HCT116 (cell line): ENCODE data around the gene FRMPD3. TPM values are rescaled to one million over a fixed set of nuclear protein-coding genes. Genes with fewer than 3 reads are reported as not detected.

Source experiments
- ATAC-seq: fragments of 200-7000 bp; cut with Tn5 transposase; 2 replicates; pipeline ENCODE4 v1.9.1; 2020; ENCODE audit warnings: mild to moderate bottlenecking, moderate library complexity
- BruUV-seq: library from RNA; stranded (reverse); fragments of 400-500 nt; replicated peaks from 2 replicates; lab custom pipeline; 2021; lab: Mats Ljungman, UMichigan
- CTCF ChIA-PET: fragments of 300-600 bp; sonication (Branson Sonifier 250); formaldehyde crosslinking; loops from one replicate; lab custom pipeline; 2021; ENCODE audit warnings: antibody characterized with exemption; lab: Charles Lee
- POLR2A ChIA-PET: fragments of 300-600, 350-600 bp; sonication (Branson Sonifier 250); formaldehyde crosslinking; loops from one replicate; lab custom pipeline; 2021; ENCODE audit warnings: antibody characterized with exemption; lab: Charles Lee
- RAD21 ChIA-PET, 2 experiments: fragments of 300-600 bp; sonication (Branson Sonifier 250); formaldehyde crosslinking; loops; one replicate each; lab custom pipeline; 2023; ENCODE audit warnings: low total read pairs in 2 of 2; ENCODE audit not compliant: uncharacterized antibody in 2 of 2, unreplicated experiment in 2 of 2, low non-redundant PET in 1 of 2; lab: Charles Lee
- DNase-seq: peaks from one replicate; pipeline ENCODE4 v3.0.0-alpha.2; 2010; ENCODE audit warnings: low read depth, low spot score
- H2AFZ ChIP-seq: fragments of 200-600 bp; shearing (Covaris generic), sonication (generic); 2 replicates; pipeline ENCODE4 v1.6.1; 2017; ENCODE audit warnings: low read depth, mixed run types, mixed read lengths, antibody characterized with exemption, low read length; ENCODE audit not compliant: poor library complexity, severe bottlenecking
- H3K27ac ChIP-seq: 2 replicates; pipeline ENCODE4 v1.5.1; 2012; ENCODE audit warnings: low read depth, low read length
- H3K27me3 ChIP-seq: fragments of 200-600 bp; sonication (generic); 2 replicates; pipeline ENCODE4 v1.6.1; 2016; ENCODE audit warnings: mixed run types, low read length, mixed read lengths; ENCODE audit not compliant: insufficient read depth
- H3K36me3 ChIP-seq, 2 experiments: fragments of 200-500 bp in 1 of 2; fragments of 200-600 bp in 1 of 2; sonication (Bioruptor generic) in 1 of 2; sonication (generic) in 1 of 2; 2 replicates each; pipeline versions ENCODE4 v1.5.1 to v1.6.1; 2014 to 2016; ENCODE audit warnings: low read length in 2 of 2, inconsistent platforms in 1 of 2, mixed read lengths in 1 of 2, mixed run types in 1 of 2; ENCODE audit not compliant: insufficient read depth in 2 of 2, control insufficient read depth in 1 of 2
- H3K4me1 ChIP-seq, 2 experiments: fragments of 200-600 bp in 1 of 2; sonication (generic) in 1 of 2; 2 replicates each; pipeline versions ENCODE4 v1.5.1 to v1.6.1; 2012 to 2017; ENCODE audit warnings: low read length in 2 of 2, inconsistent platforms in 1 of 2, mild to moderate bottlenecking in 1 of 2, mixed read lengths in 1 of 2, mixed run types in 1 of 2, moderate library complexity in 1 of 2; ENCODE audit not compliant: insufficient read depth in 2 of 2, control insufficient read depth in 1 of 2
- H3K4me2 ChIP-seq: fragments of 200-600 bp; sonication (generic); 2 replicates; pipeline ENCODE4 v1.6.1; 2017; ENCODE audit warnings: mixed run types, low read length, mixed read lengths
- H3K4me3 ChIP-seq, 2 experiments: fragments of 200-600 bp in 1 of 2; sonication (generic) in 1 of 2; replicated peaks in 1 of 2; 2 replicates each; pipeline ENCODE4 v1.5.1; 2011 to 2016; ENCODE audit warnings: low read length in 2 of 2, control low read depth in 1 of 2, low read depth in 1 of 2, mild to moderate bottlenecking in 1 of 2, mixed read lengths in 1 of 2, mixed run types in 1 of 2
- H3K79me2 ChIP-seq: fragments of 200-600 bp; sonication (generic); 2 replicates; pipeline ENCODE4 v1.6.1; 2017; ENCODE audit warnings: mild to moderate bottlenecking, mixed run types, low read length, moderate library complexity, mixed read lengths; ENCODE audit not compliant: insufficient read depth
- H3K9ac ChIP-seq: fragments of 200-600 bp; sonication (generic); 2 replicates; pipeline ENCODE4 v1.6.1; 2016; ENCODE audit warnings: low read length, mixed read lengths
- H3K9me2 ChIP-seq: fragments of 200-600 bp; sonication (generic), shearing (Covaris generic); 2 replicates; pipeline ENCODE4 v1.6.1; 2017; ENCODE audit warnings: mixed run types, mild to moderate bottlenecking, moderate library complexity; ENCODE audit not compliant: insufficient read depth
- H3K9me3 ChIP-seq, 2 experiments: fragments of 200-500 bp in 1 of 2; fragments of 200-600 bp in 1 of 2; sonication (Bioruptor generic) in 1 of 2; sonication (generic) in 1 of 2; 2 replicates each; pipeline ENCODE4 v1.6.1; 2014 to 2017; ENCODE audit warnings: low read length in 2 of 2, mixed read lengths in 2 of 2, inconsistent platforms in 1 of 2, low read depth in 1 of 2, mild to moderate bottlenecking in 1 of 2, mixed run types in 1 of 2, moderate library complexity in 1 of 2; ENCODE audit not compliant: control insufficient read depth in 1 of 2, insufficient read depth in 1 of 2
- H4K20me1 ChIP-seq: fragments of 200-600 bp; sonication (generic), shearing (Covaris generic); 2 replicates; pipeline ENCODE4 v1.6.1; 2017; ENCODE audit warnings: mixed run types, mild to moderate bottlenecking, moderate library complexity; ENCODE audit not compliant: insufficient read depth
- CBX3 ChIP-seq: IDR thresholded peaks from 2 replicates; pipeline ENCODE4 v1.6.1; 2012; ENCODE audit warnings: low read depth
- EZH2 ChIP-seq: fragments of 200-600 bp; sonication (generic); IDR thresholded peaks from 2 replicates; pipeline ENCODE4 v1.6.1; 2017; ENCODE audit warnings: antibody characterized with exemption, mixed run types
- EZH2phosphoT487 ChIP-seq: fragments of 200-600 bp; IDR thresholded peaks from 2 replicates; pipeline ENCODE4 v1.6.1; 2018; ENCODE audit warnings: antibody characterized with exemption, borderline replicate concordance
- POLR2A ChIP-seq: IDR thresholded peaks from 2 replicates; pipeline ENCODE4 v1.7.0; 2011; ENCODE audit warnings: borderline replicate concordance; ENCODE audit not compliant: insufficient read depth, insufficient read length; ENCODE audit errors: extremely low read depth
- POLR2AphosphoS5 ChIP-seq: IDR thresholded peaks from 2 replicates; pipeline ENCODE4 v1.6.1; 2011; ENCODE audit warnings: mild to moderate bottlenecking, low read depth, low read length, moderate library complexity
- RAD21 ChIP-seq: IDR thresholded peaks from 2 replicates; pipeline ENCODE4 v1.6.1; 2012; ENCODE audit warnings: low read depth, mild to moderate bottlenecking
- SIN3A ChIP-seq: IDR thresholded peaks from 2 replicates; pipeline ENCODE4 v1.6.1; 2012; ENCODE audit warnings: low read depth
- SP1 ChIP-seq: IDR thresholded peaks from 2 replicates; pipeline ENCODE4 v1.6.1; 2012; ENCODE audit warnings: low read depth
- SRF ChIP-seq: IDR thresholded peaks from 2 replicates; pipeline ENCODE4 v1.6.1; 2012; ENCODE audit warnings: low read depth
- TCF7L2 ChIP-seq: IDR thresholded peaks from 2 replicates; pipeline ENCODE4 v1.7.0; 2011; ENCODE audit warnings: borderline replicate concordance, inconsistent platforms; ENCODE audit not compliant: insufficient read depth, insufficient read length; ENCODE audit errors: extremely low read depth
- YY1 ChIP-seq: IDR thresholded peaks from 2 replicates; pipeline ENCODE4 v1.6.1; 2011; ENCODE audit warnings: low read length, low read depth, moderate library complexity, mild to moderate bottlenecking; ENCODE audit not compliant: insufficient replicate concordance; ENCODE audit errors: extremely low read depth
- ZBTB33 ChIP-seq: IDR thresholded peaks from 2 replicates; pipeline ENCODE4 v1.6.1; 2011; ENCODE audit warnings: mild to moderate bottlenecking, low read length, moderate library complexity; ENCODE audit not compliant: insufficient replicate concordance; ENCODE audit errors: extremely low read depth
- ZFX ChIP-seq: fragments of 450-650 bp; IDR thresholded peaks from 2 replicates; pipeline ENCODE4 v1.6.1; 2017
- ZNF274 ChIP-seq: fragments of 200-500 bp; sonication (Bioruptor generic); IDR thresholded peaks from 2 replicates; pipeline ENCODE4 v1.6.1; 2014; ENCODE audit warnings: mild to moderate bottlenecking, low read depth, low read length, inconsistent platforms
- intact Hi-C: fragments of 100-400 bp; cut with micrococcal nuclease; formaldehyde crosslinking; loops from 2 replicates; pipeline ENCODE4 v1.10.0; 2022
- total RNA-seq: library from RNA; stranded (reverse); gene quantifications from one replicate; pipeline ENCODE4 v1.2.1, GENCODE V29; 2021; ENCODE audit not compliant: unreplicated experiment
- TF ChIP-seq, protein P1 (sequence below): IDR thresholded peaks from 2 replicates; pipeline ENCODE4 v1.6.1; 2012
- TF ChIP-seq, protein P2 (sequence below), 3 experiments: fragments of 200-600 bp in 1 of 3; sonication (generic) in 1 of 3; IDR thresholded peaks in 2 of 3; conservative IDR thresholded peaks in 1 of 3; 2 replicates each; pipeline ENCODE4 v1.5.1; 2012 to 2017; ENCODE audit warnings: low read depth in 2 of 3, low read length in 2 of 3, antibody characterized with exemption in 1 of 3, borderline replicate concordance in 1 of 3, control low read depth in 1 of 3, mild to moderate bottlenecking in 1 of 3, mixed read lengths in 1 of 3, mixed run types in 1 of 3, moderate library complexity in 1 of 3; ENCODE audit not compliant: insufficient read depth in 1 of 3

Gene FRMPD3
- total RNA-seq, 1 experiment from 2014 or later = 0.42 TPM

DNA sequence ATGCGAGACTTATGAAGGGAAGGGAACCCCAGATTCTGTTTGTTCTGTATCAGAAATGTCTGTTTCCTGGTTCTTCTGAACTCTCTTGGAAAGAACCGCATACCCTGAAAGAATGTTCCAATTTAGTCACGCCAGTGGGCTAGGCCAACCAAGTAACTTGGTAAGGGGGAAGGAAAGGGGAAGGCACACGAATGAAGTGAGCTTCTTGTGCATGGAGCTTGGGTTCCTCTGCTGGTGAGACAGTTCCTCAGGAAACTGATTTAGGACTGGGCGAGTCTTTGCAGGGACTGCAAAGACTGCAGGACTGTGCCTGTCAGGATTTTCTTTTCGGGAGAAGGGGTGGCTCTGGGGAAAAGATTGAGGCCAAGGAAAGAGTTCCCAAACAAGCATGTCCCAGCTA, 35.6 kb downstream of the FRMPD3 start:
- ChIA-PET POLR2A (no interaction called here), CTCF (no interaction called here)
- H2AFZ ChIP-seq = no peak overlapping the region

More for the DNA sequence above, 35.6 kb downstream of the FRMPD3 start:
- TF ChIP-seq, protein P1, sequence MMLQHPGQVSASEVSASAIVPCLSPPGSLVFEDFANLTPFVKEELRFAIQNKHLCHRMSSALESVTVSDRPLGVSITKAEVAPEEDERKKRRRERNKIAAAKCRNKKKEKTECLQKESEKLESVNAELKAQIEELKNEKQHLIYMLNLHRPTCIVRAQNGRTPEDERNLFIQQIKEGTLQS = no peak
- no peak for TF ChIP-seq POLR2AphosphoS5
- 0 out of 2 replicates have a peak, but pooled peaks have one; percentile 16 for TF ChIP-seq RAD21
- TF ChIP-seq, protein P2, sequence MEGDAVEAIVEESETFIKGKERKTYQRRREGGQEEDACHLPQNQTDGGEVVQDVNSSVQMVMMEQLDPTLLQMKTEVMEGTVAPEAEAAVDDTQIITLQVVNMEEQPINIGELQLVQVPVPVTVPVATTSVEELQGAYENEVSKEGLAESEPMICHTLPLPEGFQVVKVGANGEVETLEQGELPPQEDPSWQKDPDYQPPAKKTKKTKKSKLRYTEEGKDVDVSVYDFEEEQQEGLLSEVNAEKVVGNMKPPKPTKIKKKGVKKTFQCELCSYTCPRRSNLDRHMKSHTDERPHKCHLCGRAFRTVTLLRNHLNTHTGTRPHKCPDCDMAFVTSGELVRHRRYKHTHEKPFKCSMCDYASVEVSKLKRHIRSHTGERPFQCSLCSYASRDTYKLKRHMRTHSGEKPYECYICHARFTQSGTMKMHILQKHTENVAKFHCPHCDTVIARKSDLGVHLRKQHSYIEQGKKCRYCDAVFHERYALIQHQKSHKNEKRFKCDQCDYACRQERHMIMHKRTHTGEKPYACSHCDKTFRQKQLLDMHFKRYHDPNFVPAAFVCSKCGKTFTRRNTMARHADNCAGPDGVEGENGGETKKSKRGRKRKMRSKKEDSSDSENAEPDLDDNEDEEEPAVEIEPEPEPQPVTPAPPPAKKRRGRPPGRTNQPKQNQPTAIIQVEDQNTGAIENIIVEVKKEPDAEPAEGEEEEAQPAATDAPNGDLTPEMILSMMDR (IDR thresholded peaks at IDR 0.05 in 2 of 3, conservative IDR thresholded peaks at IDR 0.05 in 1 of 3; ENCODE audit: borderline replicate concordance in 1 of 3, insufficient read depth in 1 of 3, low read depth in 2 of 3, low read length in 2 of 3) = 0 out of 6 replicates have a peak, but pooled peaks of 1 of the 3 experiments have one; percentile 3
- no peak for TF ChIP-seq ZFX
- no peak for TF ChIP-seq EZH2phosphoT487
- no peak for TF ChIP-seq SP1
- TF ChIP-seq ZNF274 = no peak
- no peak for TF ChIP-seq TCF7L2
- TF ChIP-seq CBX3 = no peak
- no peak for TF ChIP-seq SIN3A
- TF ChIP-seq EZH2 = no peak
- TF ChIP-seq YY1 = no peak
- TF ChIP-seq SRF = no peak
- TF ChIP-seq POLR2A = no peak
- TF ChIP-seq ZBTB33 = no peak
- DNase-seq (no peak), ATAC-seq (no peak)
- RAD21 ChIA-PET = no interaction called here
- Histone ChIP-seq H3K9me3 (no peaks in the 10 kb centered on the region), H3K9me2 (no peaks in the 10 kb centered on the region), H3K27ac (no peak overlapping the region), H3K79me2 (no peaks in the 10 kb centered on the region), H4K20me1 (no peaks in the 10 kb centered on the region), H3K9ac (no peak overlapping the region), H3K27me3 (no peaks in the 10 kb centered on the region), H3K36me3 (no peaks in the 10 kb centered on the region), H3K4me1 (no peaks in the 10 kb centered on the region), H3K4me2 (no peak overlapping the region), H3K4me3 (no peak overlapping the region)
- BruUV-seq = no TSS peak
- intact Hi-C loops = no loop called here
